Astrocyte of the spinal cord (primary cell): ENCODE results near the gene ATP6V0E2.
"Not testable (repeated sequence)": the region's sequence is repeated elsewhere in the genome, so short reads cannot be mapped to it uniquely, and the experiment has no call there.

Experiments
- DNase-seq: peaks from one replicate; pipeline ENCODE4 v3.0.0; 2011; ENCODE audit warnings: low read depth, low spot score
- H3K4me3 ChIP-seq: 2 replicates; pipeline ENCODE4 v1.5.1; 2011; ENCODE audit warnings: low read depth, mild to moderate bottlenecking, low read length, moderate library complexity
- in situ Hi-C: cut with HindIII; loops from 2 replicates; pipeline ENCODE4 v1.10.0; 2017; ENCODE audit warnings: low sequenced_read_pairs
- TF ChIP-seq, protein P1 (sequence below): IDR thresholded peaks from 2 replicates; pipeline ENCODE4 v1.5.1; 2012; ENCODE audit warnings: low read depth, mild to moderate bottlenecking, low read length, inconsistent platforms

The ATP6V0E2 gene

DNA sequence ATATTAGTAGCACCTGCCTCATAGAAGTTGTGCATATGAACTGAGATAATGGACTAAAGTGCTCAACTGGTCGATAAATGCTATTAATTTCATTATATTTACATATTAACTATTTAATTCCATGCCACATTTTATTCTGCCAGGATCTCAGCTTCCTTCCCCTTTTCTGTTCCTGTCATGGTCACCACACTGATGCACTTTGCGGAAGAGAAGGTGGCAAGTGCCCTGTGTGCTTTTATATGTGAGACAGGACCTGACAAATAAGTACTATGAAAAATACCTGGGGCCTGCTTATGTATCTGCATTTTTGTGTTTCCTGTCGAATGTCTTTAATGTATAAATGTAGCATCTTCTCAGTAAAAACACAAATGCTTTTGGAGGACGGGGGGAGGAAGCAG lies 12.2 kb downstream of the ATP6V0E2 start:
- no peak overlapping the region for H3K4me3 ChIP-seq
- TF ChIP-seq, protein P1, sequence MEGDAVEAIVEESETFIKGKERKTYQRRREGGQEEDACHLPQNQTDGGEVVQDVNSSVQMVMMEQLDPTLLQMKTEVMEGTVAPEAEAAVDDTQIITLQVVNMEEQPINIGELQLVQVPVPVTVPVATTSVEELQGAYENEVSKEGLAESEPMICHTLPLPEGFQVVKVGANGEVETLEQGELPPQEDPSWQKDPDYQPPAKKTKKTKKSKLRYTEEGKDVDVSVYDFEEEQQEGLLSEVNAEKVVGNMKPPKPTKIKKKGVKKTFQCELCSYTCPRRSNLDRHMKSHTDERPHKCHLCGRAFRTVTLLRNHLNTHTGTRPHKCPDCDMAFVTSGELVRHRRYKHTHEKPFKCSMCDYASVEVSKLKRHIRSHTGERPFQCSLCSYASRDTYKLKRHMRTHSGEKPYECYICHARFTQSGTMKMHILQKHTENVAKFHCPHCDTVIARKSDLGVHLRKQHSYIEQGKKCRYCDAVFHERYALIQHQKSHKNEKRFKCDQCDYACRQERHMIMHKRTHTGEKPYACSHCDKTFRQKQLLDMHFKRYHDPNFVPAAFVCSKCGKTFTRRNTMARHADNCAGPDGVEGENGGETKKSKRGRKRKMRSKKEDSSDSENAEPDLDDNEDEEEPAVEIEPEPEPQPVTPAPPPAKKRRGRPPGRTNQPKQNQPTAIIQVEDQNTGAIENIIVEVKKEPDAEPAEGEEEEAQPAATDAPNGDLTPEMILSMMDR, result no peak
- DNase-seq, result no peak
- in situ Hi-C loops, result no loop called here

DNA sequence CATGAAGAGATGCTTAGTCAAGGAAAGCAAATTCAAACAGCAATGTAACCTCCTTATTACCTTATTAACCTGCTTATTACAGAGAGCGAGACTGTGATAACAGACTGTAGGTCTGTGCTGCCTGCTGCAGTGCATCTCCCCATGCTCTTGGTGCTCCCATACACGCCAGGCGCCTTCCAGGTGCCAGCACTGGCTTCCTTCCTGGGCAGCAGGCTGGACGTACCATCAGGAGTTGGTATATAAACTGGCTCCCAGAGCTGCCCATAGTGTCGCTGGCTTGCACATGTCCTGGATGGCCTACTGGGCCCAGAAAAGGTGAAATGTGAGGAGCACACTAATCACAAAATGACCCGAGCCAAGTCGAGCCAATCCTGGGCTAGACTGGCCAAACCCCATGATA lies 13.5 kb downstream of the ATP6V0E2 start:
- TF ChIP-seq, protein P1, result no peak
- no peak for DNase-seq
- no peak overlapping the region for H3K4me3 ChIP-seq
- in situ Hi-C loops, result no loop called here

DNA sequence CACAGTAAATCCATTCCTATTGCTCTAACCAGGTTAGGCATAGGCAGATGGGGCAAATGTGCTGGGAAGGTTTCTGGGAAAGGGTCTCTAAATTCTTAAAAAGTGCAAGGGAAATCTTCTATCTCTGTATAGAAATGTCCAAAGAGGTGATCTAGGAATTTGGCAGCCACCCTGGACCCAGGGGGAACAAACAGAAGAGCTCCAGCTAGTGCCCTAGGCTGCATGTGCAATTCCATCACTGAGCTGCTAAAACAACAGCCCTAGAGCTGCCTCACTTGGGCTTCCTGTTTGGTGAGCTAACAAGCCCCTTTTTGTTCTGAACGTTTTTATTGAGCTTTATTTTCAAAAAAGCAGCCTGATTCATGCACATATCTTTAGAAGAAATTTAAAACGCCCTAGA lies 16.9 kb downstream of the ATP6V0E2 start:
- DNase-seq, H3K4me3 ChIP-seq, in situ Hi-C loops: not testable (repeated sequence)

GRCh38 chr7:149894957-149895356 lies 21.2 kb downstream of the ATP6V0E2 start:
- DNase-seq, in situ Hi-C loops: not testable (repeated sequence)

GRCh38 chr7:149907776-149908376 lies 34.1 kb downstream of the ATP6V0E2 start:
- DNase-seq, in situ Hi-C loops, H3K4me3 ChIP-seq: not testable (repeated sequence)

More at GRCh38 chr7:149894957-149895356, 21.2 kb downstream of the ATP6V0E2 start:
- H3K4me3 ChIP-seq, result not testable (repeated sequence)

DNA sequence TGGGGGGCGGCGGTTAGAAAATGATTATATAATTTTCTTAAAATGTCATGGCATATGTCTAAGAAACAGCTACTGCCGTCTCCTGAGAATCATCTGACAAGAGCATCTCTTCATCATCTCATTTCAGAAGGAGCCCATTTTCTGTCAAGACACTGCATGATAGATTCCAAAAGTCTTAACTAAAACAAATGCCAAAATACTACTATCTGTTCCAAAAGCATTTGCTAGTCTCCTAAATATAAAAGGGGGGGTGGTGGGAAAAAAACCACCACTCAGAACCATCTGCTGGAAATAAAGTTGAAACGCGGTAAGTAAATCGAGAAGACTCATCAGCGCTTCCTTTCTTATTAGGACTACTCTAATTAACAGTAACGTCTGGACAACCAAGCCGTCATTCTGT lies 36.5 kb downstream of the ATP6V0E2 start:
- in situ Hi-C loops, H3K4me3 ChIP-seq, DNase-seq: not testable (repeated sequence)

DNA sequence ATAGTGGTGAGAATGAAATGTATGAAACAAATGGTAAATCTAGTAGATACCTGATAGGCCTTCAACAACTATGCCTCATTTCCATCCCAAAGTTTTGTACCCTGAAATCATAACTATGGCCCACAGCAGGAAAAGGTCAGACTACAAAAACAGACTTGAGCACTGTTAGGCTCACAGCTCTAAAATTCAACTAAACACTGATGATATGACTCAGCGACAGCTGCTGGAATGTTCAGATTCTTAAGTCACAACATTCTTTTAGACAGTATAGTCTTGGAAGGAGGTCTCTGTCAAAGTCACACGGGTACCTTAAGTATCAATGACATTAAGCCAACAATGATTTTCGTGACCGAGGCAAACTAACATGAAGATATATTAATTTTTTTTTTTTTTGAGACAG lies 38.4 kb downstream of the ATP6V0E2 start:
- in situ Hi-C loops, H3K4me3 ChIP-seq: not testable (repeated sequence)
- DNase-seq, result peak; percentile 27

- DNase-seq, H3K4me3 ChIP-seq, in situ Hi-C loops: not testable (repeated sequence)
These were observed 52.6 kb downstream of the ATP6V0E2 start for GRCh38 chr7:149926414-149926813.
